Progenitor cell of endocrine pancreas (in vitro differentiated cells): ENCODE results near the gene TCOF1. TPM values are rescaled to one million over a fixed set of nuclear protein-coding genes. Genes with fewer than 3 reads are reported as not detected.

Experiments used
- DNase-seq: peaks from one replicate; pipeline ENCODE4 v3.0.0; 2021; ENCODE audit warnings: low spot score; ENCODE audit not compliant: unreplicated experiment
- H3K27ac Mint-ChIP-seq: 2 replicates; pipeline ENCODE4 v1.8.0; 2021; ENCODE audit warnings: mild to moderate bottlenecking, moderate library complexity, mixed read lengths
- H3K27me3 Mint-ChIP-seq: 2 replicates; pipeline ENCODE4 v1.8.0; 2021; ENCODE audit warnings: mixed read lengths
- H3K36me3 Mint-ChIP-seq: 2 replicates; pipeline ENCODE4 v1.8.0; 2022; ENCODE audit warnings: mixed read lengths; ENCODE audit not compliant: insufficient read depth
- H3K4me1 Mint-ChIP-seq: 2 replicates; pipeline ENCODE4 v1.8.0; 2021; ENCODE audit warnings: low read depth, mixed read lengths
- H3K4me3 Mint-ChIP-seq: 2 replicates; pipeline ENCODE4 v1.8.0; 2021; ENCODE audit warnings: low read depth, mild to moderate bottlenecking, moderate library complexity, mixed read lengths
- H3K9me3 Mint-ChIP-seq: 2 replicates; pipeline ENCODE4 v1.8.0; 2021; ENCODE audit warnings: low read depth, mixed read lengths
- CTCF ChIP-seq: fragments of 200-600 bp; sonication (generic); IDR thresholded peaks from one replicate; pipeline ENCODE4 v1.5.0; 2021; ENCODE audit warnings: antibody characterized with exemption, mild to moderate bottlenecking; ENCODE audit not compliant: unreplicated experiment
- total RNA-seq: library from RNA; stranded (reverse); gene quantifications from 2 replicates; pipeline ENCODE4 v1.2.1, GENCODE V29; 2021

TCOF1 gene
- total RNA-seq, 1 donor from 2014 or later: 58.9 TPM

GRCh38 chr5:150339841-150340240 lies 17.7 kb upstream of the TCOF1 start:
- Mint-ChIP-seq H3K27ac (no peak overlapping the region), H3K4me1 (peaks cover 7% of the 10 kb centered on the region), H3K9me3 (no peaks in the 10 kb centered on the region), H3K4me3 (no peak overlapping the region), H3K27me3 (no peaks in the 10 kb centered on the region), H3K36me3 (no peaks in the 10 kb centered on the region)
- TF ChIP-seq CTCF: no peak
- no peak for DNase-seq

GRCh38 chr5:150340614-150341255 lies 16.8 kb upstream of the TCOF1 start:
- DNase-seq: no peak
- no peak overlapping the region for H3K27ac Mint-ChIP-seq
- H3K9me3 Mint-ChIP-seq: no peaks in the 10 kb centered on the region
- H3K4me3 Mint-ChIP-seq: no peak overlapping the region
- H3K36me3 Mint-ChIP-seq: no peaks in the 10 kb centered on the region
- H3K4me1 Mint-ChIP-seq: peaks cover 8% of the 10 kb centered on the region
- no peak for TF ChIP-seq CTCF
- H3K27me3 Mint-ChIP-seq: no peaks in the 10 kb centered on the region

GRCh38 chr5:150341331-150341730 lies 16.2 kb upstream of the TCOF1 start:
- Mint-ChIP-seq H3K27me3 (no peaks in the 10 kb centered on the region), H3K4me1 (peaks cover 9% of the 10 kb centered on the region), H3K27ac (no peak overlapping the region), H3K9me3 (no peaks in the 10 kb centered on the region), H3K36me3 (no peaks in the 10 kb centered on the region), H3K4me3 (no peak overlapping the region)
- TF ChIP-seq CTCF: no peak
- DNase-seq: no peak

GRCh38 chr5:150341989-150342388 lies 15.5 kb upstream of the TCOF1 start:
- Mint-ChIP-seq H3K36me3 (no peaks in the 10 kb centered on the region), H3K4me1 (peaks cover 9% of the 10 kb centered on the region), H3K27ac (no peak overlapping the region), H3K9me3 (no peaks in the 10 kb centered on the region), H3K4me3 (no peak overlapping the region), H3K27me3 (no peaks in the 10 kb centered on the region)
- no peak for DNase-seq
- TF ChIP-seq CTCF: no peak

- no peaks in the 10 kb centered on the region for H3K36me3 Mint-ChIP-seq
- TF ChIP-seq CTCF: no peak
- no peak overlapping the region for H3K4me3 Mint-ChIP-seq
- DNase-seq: no peak
- no peak overlapping the region for H3K27ac Mint-ChIP-seq
- peaks cover 14% of the 10 kb centered on the region for H3K4me1 Mint-ChIP-seq
- H3K27me3 Mint-ChIP-seq: no peaks in the 10 kb centered on the region
- H3K9me3 Mint-ChIP-seq: no peaks in the 10 kb centered on the region
Measured at GRCh38 chr5:150342583-150342982, 14.9 kb upstream of the TCOF1 start.
